Retinal pigment epithelial cell (primary cell): ENCODE data around the gene DRD2.

Source experiments
- DNase-seq: peaks from one replicate; pipeline ENCODE4 v3.0.0-alpha.2; 2010; ENCODE audit warnings: low read depth
- H3K4me3 ChIP-seq: 2 replicates; pipeline ENCODE4 v1.5.1; 2011; ENCODE audit warnings: mild to moderate bottlenecking, low read length, control low read depth, moderate library complexity
- TF ChIP-seq, protein P1 (sequence below): conservative IDR thresholded peaks from 2 replicates; pipeline ENCODE4 v1.5.1; 2011; ENCODE audit warnings: low read depth, low read length, control low read depth, inconsistent platforms

Gene DRD2

GRCh38 chr11:113447621-113448315 lies 27.4 kb downstream of the DRD2 start:
- TF ChIP-seq, protein P1, sequence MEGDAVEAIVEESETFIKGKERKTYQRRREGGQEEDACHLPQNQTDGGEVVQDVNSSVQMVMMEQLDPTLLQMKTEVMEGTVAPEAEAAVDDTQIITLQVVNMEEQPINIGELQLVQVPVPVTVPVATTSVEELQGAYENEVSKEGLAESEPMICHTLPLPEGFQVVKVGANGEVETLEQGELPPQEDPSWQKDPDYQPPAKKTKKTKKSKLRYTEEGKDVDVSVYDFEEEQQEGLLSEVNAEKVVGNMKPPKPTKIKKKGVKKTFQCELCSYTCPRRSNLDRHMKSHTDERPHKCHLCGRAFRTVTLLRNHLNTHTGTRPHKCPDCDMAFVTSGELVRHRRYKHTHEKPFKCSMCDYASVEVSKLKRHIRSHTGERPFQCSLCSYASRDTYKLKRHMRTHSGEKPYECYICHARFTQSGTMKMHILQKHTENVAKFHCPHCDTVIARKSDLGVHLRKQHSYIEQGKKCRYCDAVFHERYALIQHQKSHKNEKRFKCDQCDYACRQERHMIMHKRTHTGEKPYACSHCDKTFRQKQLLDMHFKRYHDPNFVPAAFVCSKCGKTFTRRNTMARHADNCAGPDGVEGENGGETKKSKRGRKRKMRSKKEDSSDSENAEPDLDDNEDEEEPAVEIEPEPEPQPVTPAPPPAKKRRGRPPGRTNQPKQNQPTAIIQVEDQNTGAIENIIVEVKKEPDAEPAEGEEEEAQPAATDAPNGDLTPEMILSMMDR, result no peak
- DNase-seq, result no peak
- H3K4me3 ChIP-seq, result no peak overlapping the region

DNA sequence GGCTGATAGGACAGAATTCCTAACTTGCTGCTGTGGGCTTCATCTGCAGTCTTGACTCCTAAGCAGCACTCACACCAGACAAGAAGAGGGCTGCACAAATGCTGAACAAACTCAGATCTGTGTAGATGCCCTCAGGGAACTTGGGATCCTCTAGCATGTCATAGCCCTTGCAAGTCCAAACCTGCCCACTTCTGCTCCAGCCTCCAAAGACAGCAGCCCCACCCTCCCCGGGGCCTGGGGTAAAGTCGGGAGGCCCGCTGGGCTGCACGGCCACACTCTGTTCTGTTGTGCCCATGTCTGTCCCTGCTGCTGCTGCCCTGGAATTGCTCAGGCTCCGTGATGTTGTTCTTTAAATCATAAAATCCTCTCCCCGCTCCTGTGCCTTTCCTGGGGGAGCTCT lies 28.3 kb downstream of the DRD2 start:
- TF ChIP-seq, protein P1, result no peak
- no peak for DNase-seq
- no peak overlapping the region for H3K4me3 ChIP-seq

GRCh38 chr11:113446112-113446511 lies 29.1 kb downstream of the DRD2 start:
- DNase-seq, result no peak
- H3K4me3 ChIP-seq, result no peak overlapping the region
- TF ChIP-seq, protein P1, result no peak

GRCh38 chr11:113444502-113445123 lies 30.6 kb downstream of the DRD2 start:
- TF ChIP-seq, protein P1, result no peak
- DNase-seq, result no peak
- H3K4me3 ChIP-seq, result no peak overlapping the region

DNA sequence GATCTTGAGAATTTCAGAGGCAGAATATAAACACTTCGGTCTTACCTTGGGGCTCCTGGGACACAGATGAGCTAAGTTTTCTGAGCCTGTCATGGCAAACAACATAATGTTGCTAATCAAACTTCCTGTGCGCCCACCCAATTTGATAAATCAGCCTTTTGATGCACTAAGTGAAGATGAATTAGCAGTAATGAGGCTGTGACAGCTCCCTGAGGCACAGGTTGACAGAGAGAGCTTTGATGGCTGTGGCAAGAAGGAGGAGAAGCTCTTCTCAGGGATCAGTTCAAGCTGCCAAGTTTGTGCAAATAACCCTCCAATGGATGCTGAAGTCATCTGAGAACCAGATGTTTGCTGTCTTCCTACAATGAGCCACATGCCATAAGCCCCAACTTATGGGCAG lies 34.4 kb downstream of the DRD2 start:
- DNase-seq, result no peak
- no peak overlapping the region for H3K4me3 ChIP-seq
- TF ChIP-seq, protein P1, result no peak

GRCh38 chr11:113436672-113437252 lies 38.4 kb downstream of the DRD2 start:
- DNase-seq, result no peak
- TF ChIP-seq, protein P1, result no peak
- H3K4me3 ChIP-seq, result no peak overlapping the region
